Measurements from ENCODE around the gene ST6GAL2.

Gene ST6GAL2

DNA sequence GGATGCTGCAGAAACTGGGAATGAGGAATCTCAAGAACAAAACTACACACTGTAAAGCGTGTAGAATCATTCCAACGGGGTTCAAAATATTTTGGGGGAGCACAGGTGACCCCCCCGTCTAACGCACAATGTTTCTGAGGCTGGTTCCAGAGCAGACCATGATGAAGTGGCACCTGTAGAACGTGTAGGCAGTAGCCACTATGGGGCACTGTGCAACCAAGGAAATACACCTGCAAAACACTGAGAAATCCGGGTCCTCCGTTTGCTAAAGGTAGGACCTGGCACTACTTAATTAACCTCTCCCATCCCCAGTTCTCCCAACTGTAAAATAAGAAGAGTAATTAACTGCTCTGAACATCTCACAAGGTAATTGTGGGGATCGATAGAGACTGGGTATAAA is 22.6 kb downstream of the ST6GAL2 start:
- DNase-seq (ENCODE audit: low read depth), result no peak

DNA sequence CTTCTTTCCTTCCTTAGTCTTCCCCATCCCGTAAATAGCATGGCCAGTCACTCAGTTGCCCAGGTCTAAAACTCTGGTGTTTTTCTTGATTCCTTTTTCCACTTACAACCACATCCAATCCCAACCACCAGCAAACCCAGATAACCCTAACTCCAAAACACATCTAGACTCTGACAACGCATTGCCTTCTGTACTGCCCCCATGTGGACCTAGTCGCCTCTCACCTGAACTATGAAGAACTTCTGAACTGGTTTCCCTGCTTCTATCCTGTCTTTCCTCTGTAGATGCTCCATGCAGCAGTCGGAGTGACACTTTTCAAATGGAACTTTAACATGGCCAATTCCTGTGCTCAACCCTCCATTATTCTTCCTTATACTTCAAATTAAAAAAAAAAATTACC is 26.5 kb downstream of the ST6GAL2 start:
- no peak for DNase-seq (ENCODE audit: low read depth)

DNA sequence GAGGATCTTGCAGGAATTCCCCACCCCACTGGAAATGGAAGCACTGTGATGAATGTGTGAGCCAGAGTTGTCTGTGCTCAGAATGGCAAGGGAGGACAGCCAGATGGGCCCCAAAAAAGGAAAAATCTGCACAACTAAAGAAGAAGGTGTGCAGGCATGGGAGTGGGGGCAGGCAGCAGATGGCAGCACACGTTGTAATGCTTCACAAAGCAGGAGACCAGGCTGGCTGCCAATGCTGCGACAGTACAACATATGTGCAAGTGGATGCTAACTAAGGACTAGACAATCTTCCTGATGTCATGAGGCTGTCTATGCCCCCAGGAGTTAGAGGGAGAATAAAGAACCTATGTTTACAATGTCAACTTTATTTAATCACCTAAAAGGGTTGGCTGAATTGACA is 27.2 kb downstream of the ST6GAL2 start:
- DNase-seq (ENCODE audit: low read depth), result no peak

DNA sequence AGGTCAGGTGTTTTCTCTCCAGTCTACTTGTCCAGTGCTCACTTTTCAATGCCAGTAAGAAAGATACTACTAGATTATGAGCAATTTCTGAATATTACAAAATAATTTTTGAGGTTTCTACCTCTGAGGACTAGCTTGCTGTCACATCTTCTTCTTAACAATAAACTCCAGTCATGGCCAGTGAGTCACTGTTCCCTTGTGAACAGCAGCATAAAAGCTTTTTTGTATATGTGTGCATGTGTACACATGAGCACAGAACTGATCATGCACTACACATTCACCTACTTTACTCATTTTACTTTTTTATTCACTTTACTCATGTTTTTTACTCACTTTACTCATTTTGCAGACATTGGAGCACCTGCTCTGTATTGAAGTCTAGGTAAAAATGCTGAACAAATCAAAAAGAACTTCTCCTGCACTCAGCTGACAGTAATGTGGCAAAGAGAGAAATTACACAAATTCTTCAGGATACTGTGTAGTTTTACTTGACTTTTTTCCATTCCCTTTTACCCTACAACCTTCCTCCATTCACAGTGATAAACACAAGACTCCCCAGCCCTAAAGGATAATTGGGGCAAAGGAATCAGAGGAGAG is 28.0 kb downstream of the ST6GAL2 start:
- DNase-seq (ENCODE audit: low read depth), result no peak

DNA sequence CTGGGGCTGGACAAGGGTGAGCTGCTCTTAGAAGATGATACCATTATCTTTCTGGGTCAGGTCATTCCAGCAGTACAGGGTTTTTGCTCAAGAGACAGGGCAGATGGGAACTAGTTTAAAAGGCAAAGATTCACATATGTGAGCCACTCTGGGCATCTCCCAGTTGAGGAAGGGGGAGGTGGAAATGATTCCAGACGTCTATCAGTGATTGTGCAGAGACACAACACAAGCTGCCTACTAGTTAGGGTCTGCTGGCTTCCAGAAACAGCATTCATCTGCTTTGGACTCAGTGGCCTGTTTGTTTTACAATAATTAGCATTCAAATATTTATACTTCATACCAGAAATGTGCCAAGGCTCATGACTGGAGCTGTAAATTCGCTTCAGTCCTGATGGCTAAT is 32.3 kb downstream of the ST6GAL2 start:
- DNase-seq (ENCODE audit: low read depth), result no peak

DNA sequence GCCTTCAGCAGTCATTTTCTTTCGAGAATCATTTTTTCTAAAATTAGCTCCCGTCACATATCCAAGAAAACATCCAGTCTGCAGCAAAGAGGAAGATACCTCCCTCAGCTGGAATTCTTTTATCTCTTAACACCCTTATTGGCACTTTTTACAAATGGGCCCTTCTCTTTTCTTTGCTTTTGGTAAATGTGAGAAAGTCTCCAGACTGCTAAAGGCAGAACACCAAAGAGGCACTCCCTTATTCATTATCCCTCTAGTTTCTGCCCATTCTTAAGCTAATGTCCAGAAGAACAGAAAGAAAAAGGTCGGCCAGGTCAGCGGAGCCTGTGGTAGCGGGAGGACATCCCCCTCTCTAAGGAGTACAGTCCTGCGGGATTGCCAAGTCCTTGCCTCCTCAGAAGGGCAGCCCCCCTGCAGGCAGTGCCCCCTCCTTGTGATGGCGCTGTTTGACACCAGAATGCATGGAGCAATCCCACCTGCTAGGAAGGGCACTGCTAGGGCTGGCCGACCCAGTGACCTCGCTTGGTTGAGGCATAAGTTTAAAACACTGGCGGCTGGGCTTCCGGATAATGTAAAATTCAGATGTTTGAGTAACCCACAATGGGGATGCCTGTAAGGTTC is 34.0 kb downstream of the ST6GAL2 start:
- no peak for DNase-seq (ENCODE audit: low read depth)

DNA sequence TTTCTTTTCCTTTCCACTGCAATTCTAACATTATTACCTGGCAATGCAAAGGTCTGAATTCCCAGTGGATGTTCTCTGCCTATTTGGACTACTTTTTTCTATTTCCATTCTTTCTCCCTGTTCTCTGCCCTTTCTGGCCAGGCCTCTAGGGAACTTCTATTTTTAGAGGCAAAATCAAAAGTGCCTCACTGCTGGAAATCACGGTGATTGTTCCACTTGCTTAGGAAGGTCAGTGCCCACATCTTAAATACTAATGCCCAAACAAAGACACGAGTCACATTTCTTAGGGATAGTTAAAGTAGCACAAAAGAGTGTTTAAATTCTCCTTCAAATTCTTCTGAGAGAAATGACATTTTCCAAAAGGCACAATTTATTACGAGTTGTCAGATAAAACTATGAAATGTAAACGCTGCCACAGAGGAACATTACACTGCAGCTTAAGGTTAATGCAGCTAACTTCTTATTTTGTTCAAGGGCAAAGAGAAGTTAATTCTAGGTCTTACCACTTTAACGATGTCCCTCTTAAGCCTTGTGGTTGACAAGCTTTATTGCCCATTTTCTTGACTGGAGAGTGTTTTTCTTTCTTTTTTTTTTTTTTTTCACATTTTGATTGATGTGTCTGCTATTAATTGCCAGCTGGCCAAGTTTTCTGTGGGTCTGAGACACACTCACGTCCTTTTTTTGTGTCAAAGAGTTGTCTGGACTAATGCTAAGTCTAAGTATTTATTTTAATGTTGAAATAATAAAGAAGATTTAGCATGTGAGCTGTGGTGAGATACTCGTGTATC is 34.7 kb downstream of the ST6GAL2 start:
- no peak for DNase-seq (ENCODE audit: low read depth)

DNA sequence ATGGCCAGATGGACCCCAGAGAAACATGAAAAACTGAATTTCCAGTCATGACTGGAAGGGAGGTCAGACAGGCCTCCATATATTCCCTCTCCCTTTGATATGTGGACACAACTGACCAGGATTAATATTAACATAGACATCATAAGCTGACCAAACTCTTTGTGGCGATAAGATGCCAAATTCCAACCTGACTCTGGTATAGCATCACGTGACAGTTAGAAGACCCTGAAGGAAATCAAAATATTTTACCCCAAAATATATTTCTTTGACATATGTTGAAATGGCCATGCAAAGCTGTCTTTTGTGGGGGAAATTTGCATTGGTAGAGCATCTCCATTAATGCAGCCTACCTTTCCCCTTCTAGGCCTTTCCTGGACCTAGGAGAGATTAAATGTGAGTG is 36.7 kb downstream of the ST6GAL2 start:
- no peak for DNase-seq (ENCODE audit: low read depth)

DNA sequence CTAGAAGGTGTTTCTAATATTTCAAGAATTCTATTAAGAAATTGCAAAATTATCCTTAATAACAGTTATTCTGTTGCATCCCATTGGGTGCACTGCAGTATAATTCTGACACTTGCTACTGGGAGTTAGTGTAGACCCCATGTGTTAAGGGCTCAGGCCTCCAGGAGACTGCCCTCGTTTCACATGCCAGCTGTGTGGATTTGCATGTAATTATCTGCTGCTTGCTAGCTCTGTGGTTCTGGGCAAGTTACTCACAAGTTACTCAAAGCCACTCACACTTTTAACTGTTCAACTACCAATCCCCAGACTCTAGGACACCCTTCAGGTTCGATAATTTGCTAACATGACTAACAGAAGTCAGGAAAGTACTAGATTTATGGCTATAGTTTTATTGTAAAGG is 38.6 kb downstream of the ST6GAL2 start:
- DNase-seq (ENCODE audit: low read depth), result no peak

DNA sequence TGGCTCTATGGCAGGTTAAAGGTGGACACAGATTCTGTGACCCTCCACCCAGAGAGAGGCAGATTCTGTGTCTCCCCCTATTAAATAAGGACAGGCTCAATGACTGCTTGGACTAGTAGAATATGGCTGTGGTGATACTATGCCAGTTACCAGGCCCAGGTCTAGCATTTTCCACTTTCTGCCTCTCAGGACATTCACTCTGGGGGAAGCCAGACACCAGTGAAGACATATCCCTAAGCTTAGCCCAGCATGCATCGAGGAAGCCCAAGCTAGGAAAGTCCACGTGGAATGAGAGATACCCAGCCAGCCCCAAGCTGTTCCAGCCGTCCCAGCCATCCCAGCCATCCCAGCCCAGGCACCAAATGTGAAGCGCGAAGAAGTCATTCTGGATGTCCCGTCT is 40.3 kb downstream of the ST6GAL2 start:
- no peak for DNase-seq (ENCODE audit: low read depth)

DNA sequence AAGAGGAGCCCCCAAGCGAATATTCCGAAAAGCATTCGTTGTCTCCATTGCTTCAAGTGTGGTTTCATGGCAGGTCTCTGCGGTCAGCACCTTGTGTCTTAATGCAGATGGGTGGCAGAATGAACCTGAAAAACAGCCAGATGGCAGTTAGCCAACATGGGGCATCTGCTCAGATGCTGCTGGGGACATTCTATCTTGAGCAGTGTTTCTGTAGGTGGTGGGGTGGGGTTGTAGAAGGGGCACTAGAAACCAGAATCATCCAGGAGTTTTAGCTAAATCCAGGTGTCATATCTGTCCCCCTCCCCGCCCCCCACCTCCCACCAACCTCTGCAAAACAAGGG is 42.1 kb downstream of the ST6GAL2 start:
- DNase-seq (ENCODE audit: low read depth), result no peak

DNA sequence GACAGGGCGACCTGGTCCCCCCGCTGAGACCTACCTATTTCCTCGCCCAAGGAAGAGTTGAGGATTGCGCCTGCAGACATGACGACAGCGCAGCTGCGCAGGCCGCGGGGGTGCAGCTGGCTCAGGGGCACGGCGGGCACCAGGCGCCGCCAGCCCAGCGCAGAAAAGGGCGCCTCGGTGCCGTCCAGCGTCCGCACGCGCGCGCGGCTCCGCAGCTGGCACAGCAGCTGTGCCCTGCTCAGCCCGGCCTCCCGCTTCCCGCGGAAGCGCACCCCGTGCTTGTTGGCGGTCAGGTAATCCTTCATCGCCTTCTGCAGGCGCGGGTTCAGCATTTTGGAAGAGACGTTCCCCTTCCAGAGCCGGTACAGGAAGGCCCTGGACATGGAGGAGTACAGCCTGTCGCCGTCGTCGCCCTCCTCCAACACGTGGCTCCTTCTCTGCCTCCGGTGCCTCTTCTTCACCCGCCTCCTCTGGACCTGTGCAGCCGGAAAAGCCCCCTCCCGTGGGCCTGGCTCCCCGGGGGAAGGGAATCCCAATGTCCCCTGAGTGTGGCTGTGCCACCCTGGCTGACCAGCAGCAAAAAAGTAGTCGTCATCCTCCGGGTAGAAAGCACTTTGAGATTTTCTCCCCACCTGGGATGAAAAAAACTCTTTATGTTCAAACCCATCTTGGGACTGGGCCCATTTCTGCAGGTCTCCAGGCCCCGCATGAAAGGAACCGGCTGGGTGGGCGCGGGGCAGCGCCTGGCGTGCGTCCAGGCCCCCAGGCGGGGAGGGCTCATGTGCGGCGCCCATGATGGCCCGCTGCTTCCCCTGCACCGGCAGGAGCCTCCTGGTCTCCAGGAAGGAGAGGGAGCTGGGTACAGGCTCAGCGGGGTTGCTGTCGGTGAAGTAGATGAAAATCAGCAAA is 42.7 kb downstream of the ST6GAL2 start:
- DNase-seq (ENCODE audit: low read depth), result no peak

DNA sequence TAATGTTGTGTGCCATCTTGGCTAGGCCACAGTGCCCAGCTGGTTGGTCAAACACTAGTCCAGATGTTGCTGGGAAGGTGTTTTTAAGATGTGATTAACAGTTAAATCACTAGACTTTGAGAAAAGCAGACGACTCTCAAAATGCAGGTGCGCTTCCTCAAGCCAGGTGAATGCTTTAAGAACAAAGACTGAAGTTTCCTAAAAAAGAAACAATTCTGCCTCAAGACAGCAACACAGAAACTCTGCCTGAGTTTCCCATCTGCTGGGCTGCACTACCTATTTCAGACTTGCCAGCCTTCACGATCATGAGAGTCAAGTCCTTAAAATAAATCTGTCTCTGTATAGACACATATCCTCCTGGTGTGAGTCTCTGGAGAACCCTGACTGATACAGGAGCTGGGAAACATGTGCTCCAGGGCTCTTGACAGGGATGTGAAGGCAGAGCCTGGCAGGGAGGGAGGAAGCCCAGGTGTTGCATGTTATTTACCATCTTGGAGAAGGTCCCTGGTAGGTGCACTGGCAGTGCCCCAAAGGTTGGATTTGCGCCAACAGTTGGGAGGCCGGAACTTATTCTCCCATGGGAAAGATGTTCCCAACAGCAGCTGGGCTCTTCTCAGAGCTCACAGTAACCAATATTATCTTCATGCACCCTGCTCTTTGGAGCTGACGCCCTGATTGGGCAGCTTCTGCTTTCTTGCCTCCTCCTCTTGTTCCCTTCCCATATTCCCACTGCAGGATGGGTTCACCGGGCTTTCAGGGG is 43.9 kb downstream of the ST6GAL2 start:
- DNase-seq (ENCODE audit: low read depth), result no peak

DNA sequence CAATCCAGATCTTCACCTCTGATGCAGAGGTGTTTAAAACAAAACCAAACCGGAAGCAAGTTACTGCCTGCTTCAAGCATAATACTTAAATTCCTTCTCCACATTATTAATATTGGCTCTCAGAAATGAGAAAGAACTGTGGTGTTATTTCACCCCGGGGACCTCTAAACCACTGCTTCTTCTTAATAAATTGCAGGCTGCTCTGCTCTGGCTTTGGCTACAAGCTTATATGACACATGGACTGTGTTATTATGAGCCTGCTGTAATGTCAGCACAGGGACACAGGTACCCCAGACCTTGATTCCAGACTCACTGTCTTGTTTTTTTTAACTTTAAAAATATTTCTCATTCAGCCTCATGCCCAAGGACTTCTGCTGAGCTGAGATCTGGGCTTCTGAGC is 45.1 kb downstream of the ST6GAL2 start:
- no peak for DNase-seq (ENCODE audit: low read depth)

DNA sequence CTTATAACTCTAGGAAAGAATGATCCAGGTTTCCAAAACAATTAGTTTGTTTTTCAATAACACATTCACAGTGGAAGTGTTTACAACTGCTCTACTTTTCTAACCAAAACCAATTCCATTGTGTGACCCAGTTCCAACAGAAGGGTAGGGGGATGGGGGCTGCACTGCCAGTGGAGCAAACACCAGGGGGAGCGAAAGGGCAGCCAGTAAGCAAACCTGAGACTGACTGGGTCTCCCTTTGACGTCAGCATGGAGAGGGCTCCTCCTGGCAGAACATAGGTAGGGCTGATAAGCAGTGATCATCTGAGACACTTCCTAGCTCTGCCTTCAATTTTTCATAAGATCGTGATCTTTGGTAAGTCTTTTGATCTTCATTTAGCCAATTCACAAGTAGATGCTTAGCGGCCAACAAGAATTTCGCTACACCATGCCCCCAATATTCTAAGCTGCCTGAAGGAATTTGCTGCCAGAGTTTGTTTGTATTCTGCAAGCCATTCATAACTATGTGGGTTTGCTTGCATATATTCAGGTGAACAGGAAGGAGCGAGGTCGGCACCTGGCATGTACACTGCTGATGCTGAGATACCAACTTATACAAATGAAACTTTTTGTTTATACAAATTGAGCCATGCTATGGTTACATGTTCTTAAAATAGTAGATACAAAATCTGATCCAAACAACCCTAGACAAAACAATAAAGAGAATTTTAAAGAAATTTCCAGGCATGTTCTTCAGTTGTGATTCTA is 45.9 kb downstream of the ST6GAL2 start:
- DNase-seq (ENCODE audit: low read depth), result no peak

DNA sequence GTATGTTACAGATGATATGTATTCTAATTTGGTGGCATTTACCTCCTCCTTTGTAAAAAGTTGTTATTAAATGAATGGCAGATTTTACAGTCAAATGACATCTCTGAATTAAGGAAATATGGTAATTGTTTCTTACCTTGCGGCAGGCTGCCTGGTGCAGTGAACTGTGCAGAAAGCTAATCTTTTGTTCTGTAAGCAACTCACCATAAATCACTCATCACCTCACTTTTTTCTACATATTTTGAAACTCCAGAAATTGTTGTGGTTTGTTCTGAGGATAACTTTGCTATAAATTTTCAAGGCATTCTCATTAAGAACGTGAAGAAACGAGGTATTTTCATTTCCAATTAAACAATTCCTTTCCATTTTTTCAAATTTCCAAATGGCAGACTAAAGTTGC is 52.7 kb downstream of the ST6GAL2 start:
- DNase-seq (ENCODE audit: low read depth), result no peak

DNA sequence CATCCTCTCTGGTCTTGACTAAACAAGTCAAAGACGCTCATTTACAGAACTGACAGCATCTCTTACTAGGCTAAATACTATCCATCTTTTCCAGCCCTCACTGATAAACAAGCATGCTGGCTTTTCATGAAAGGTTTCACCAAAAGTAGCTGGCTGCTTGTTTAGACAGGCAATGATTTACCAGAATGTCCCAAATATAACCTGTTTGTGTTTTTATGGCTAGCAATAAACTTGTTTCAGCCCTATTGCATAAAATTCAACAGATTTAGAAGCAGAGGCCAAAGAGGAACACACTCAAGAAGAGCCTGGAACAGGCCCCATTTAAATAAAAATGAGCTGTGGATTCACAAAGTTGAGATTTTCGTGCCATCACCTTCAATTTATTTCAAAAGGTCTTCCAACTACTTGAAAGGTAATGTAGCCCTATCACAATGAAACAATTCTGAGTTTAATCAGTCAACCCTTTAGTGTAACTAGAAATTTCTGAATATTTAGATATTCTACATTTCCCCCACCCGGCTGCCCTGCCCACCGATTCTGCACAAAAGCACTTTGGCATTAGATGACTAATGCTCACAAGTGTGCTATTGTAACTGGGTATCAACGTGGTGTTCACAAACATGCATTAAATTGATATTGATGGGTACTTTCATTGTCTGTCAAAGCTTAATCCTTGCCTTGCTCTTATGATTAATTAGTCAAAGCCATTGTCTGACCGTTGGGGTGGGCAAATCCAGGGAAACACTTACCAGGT is 54.0 kb downstream of the ST6GAL2 start:
- DNase-seq (ENCODE audit: low read depth), result no peak

DNA sequence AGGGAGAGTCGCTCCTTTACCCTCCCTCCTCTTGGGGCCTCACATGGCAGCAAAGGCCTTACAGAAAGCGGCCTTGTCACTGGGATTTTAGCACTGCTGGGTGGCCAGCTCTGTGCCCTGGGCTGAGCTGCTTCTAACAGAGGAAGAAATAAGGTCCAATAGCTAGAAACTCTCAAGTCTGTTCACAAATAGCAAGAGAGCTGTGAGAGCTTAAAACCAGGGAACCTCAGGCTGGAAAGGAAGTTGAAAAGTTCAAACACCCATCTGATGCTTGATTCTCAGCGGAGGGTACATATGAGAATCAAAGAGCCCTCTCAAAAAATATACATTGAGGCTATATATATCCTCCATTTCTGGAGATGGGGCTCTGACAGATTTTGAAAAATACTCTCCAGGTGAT is 54.7 kb downstream of the ST6GAL2 start:
- DNase-seq (ENCODE audit: low read depth), result no peak

DNA sequence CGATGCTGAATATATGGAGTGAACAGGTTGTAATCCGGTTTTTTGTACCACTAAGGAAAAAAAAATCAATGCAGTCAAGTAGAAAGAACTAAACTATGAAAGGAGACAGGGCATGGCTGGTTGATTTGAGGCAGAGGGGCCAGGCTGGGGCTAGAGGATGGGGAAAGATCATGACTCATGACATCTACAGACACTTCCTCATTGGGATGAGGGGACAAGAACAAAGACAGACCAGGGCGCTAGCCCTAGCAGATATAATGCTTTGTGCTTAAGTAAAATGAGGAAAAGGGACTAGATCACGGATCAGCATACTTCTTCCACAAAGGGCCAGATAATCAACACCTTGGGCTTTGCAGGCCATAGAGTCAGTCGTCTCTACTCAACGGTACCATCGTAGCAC is 55.8 kb downstream of the ST6GAL2 start:
- no peak for DNase-seq (ENCODE audit: low read depth)

DNA sequence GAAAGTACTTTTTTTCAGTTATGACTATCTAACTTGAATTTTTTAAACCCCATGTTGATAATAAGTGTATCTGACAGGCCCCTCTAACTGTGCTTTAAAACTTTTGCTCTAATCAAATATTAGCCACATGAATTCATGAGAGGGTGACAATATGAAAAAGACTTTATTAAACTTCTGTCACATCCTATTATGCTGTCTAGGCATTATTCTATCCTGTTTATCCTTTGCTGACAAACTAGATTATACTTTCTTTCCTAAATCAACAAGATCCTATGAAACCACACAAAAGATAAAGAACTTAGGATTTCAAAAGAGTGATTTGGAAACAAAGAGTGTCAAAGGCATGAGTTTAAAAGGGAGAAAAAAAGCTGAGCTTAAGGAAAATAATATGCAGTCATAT is 57.8 kb downstream of the ST6GAL2 start:
- no peak for DNase-seq (ENCODE audit: low read depth)
